Measurements from ENCODE around the gene UHRF2.
"Not testable (repeated sequence)": the region's sequence is repeated elsewhere in the genome, so short reads cannot be mapped to it uniquely, and the experiment has no call there.

The UHRF2 gene

DNA sequence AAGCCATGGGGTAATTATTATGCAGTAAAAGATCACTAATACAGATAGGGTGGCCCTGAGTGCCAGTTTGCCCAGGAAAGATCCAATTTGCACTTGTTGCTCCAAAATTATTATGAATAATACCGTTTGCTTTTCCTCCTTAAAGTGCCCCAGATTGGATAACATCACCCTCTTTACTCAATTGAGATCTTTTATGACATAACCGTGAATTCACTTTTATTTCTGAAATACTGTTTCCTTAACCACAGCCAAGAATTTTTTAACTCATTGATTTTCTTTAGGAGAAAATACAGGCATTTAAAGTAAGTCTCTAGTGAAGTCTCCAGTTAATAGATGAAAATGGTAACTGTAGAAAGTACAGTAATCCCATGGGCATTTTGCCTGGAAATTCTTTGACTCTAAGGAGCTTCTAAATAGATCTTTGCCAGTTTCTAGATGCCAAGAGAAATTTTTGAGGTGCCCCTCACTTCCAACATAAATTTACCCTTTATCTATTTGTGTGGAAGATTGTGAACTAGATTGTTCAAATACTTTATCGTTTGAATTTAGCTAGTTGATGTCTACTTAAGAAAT, 99.2 kb downstream of the UHRF2 start:
- ChIA-PET CTCF (no interaction called here), POLR2A (no interaction called here)

GRCh38 chr9:6522263-6522662, 109.3 kb downstream of the UHRF2 start:
- no peak for TF ChIP-seq ELF4 (IDR thresholded peaks at IDR 0.05)
- no peak for TF ChIP-seq SP1 (IDR thresholded peaks at IDR 0.05)
- TF ChIP-seq HDGF (IDR thresholded peaks at IDR 0.05; ENCODE audit: borderline replicate concordance) = no peak
- CTCF ChIA-PET = no interaction called here
- no peak for DNase-seq (ENCODE audit: extremely low spot score)
- POLR2A ChIA-PET = no interaction called here

More for the DNA sequence above, 99.2 kb downstream of the UHRF2 start:
- TF ChIP-seq FOXM1 (IDR thresholded peaks at IDR 0.05; ENCODE audit: borderline replicate concordance) = no peak
- no peak for TF ChIP-seq SP1 (IDR thresholded peaks at IDR 0.05)
- no peak for TF ChIP-seq ZNF384 (IDR thresholded peaks at IDR 0.05)
- TF ChIP-seq ARNT (IDR thresholded peaks at IDR 0.05) = no peak
- TF ChIP-seq ELF4 (IDR thresholded peaks at IDR 0.05) = no peak
- no peak for TF ChIP-seq BHLHE40 (IDR thresholded peaks at IDR 0.05; ENCODE audit: borderline replicate concordance)
- TF ChIP-seq NFRKB (IDR thresholded peaks at IDR 0.05) = no peak
- TF ChIP-seq SUZ12 (IDR thresholded peaks at IDR 0.05) = no peak
- TF ChIP-seq FOXK2 (IDR thresholded peaks at IDR 0.05) = no peak
- no peak for TF ChIP-seq L3MBTL2 (conservative IDR thresholded peaks at IDR 0.05)
- TF ChIP-seq CTBP1 (IDR thresholded peaks at IDR 0.05; ENCODE audit: borderline replicate concordance) = no peak
- TF ChIP-seq TARDBP (IDR thresholded peaks at IDR 0.05) = no peak
- no peak for TF ChIP-seq LEF1 (IDR thresholded peaks at IDR 0.05; ENCODE audit: borderline replicate concordance)
- no peak for TF ChIP-seq FOXA1 (IDR thresholded peaks at IDR 0.05)
- no peak for TF ChIP-seq PKNOX1 (IDR thresholded peaks at IDR 0.05)
- no peak for TF ChIP-seq HDGF (IDR thresholded peaks at IDR 0.05; ENCODE audit: borderline replicate concordance)
- DNase-seq (ENCODE audit: extremely low spot score) = no peak

- no peak for DNase-seq (ENCODE audit: extremely low spot score)
- POLR2A ChIA-PET = no interaction called here
- TF ChIP-seq ELF4 (IDR thresholded peaks at IDR 0.05) (no peak), SP1 (IDR thresholded peaks at IDR 0.05) (no peak), FOXK2 (IDR thresholded peaks at IDR 0.05) (no peak), CTBP1 (IDR thresholded peaks at IDR 0.05; ENCODE audit: borderline replicate concordance) (no peak), L3MBTL2 (conservative IDR thresholded peaks at IDR 0.05) (no peak), SUZ12 (IDR thresholded peaks at IDR 0.05) (no peak), FOXA1 (IDR thresholded peaks at IDR 0.05) (no peak), NFRKB (IDR thresholded peaks at IDR 0.05) (no peak), BHLHE40 (IDR thresholded peaks at IDR 0.05; ENCODE audit: borderline replicate concordance) (no peak), ARNT (IDR thresholded peaks at IDR 0.05) (no peak), PKNOX1 (IDR thresholded peaks at IDR 0.05) (no peak), ZNF384 (IDR thresholded peaks at IDR 0.05) (no peak), HDGF (IDR thresholded peaks at IDR 0.05; ENCODE audit: borderline replicate concordance) (no peak), LEF1 (IDR thresholded peaks at IDR 0.05; ENCODE audit: borderline replicate concordance) (no peak), TARDBP (IDR thresholded peaks at IDR 0.05) (no peak)
- CTCF ChIA-PET = no interaction called here
These were observed 112.5 kb downstream of the UHRF2 start for GRCh38 chr9:6525326-6526045.

DNA sequence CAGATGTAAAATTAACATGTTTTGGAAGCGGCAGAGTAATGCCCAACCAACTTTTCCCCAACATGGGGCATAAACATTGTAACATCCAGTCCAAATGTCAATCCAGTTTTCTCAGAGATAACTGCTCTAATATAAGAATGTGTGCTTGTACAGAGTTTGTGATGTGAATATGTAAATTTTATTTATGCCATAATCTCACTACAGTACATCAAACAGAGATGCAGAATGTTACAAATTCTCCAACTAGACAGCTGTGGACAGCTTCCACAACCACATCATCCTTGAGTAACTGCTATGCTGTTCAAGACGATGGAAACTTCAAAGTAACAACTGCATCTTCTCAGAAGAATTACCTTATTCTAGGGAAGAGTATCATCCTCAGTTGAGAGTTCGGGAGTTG, 122.6 kb downstream of the UHRF2 start:
- POLR2A ChIA-PET = no interaction called here
- DNase-seq (ENCODE audit: extremely low spot score) = no peak
- TF ChIP-seq FOXM1 (IDR thresholded peaks at IDR 0.05; ENCODE audit: borderline replicate concordance) = no peak
- TF ChIP-seq SP1 (IDR thresholded peaks at IDR 0.05) = no peak
- TF ChIP-seq ZNF384 (IDR thresholded peaks at IDR 0.05) = no peak
- no peak for TF ChIP-seq ARNT (IDR thresholded peaks at IDR 0.05)
- TF ChIP-seq NFRKB (IDR thresholded peaks at IDR 0.05) = no peak
- no peak for TF ChIP-seq SUZ12 (IDR thresholded peaks at IDR 0.05)
- CTCF ChIA-PET = no interaction called here

GRCh38 chr9:6538666-6539071, 125.7 kb downstream of the UHRF2 start:
- no peak for DNase-seq (ENCODE audit: extremely low spot score)
- ChIA-PET POLR2A (no interaction called here), CTCF (no interaction called here)
- TF ChIP-seq FOXM1 (IDR thresholded peaks at IDR 0.05; ENCODE audit: borderline replicate concordance) = no peak
- no peak for TF ChIP-seq CTBP1 (IDR thresholded peaks at IDR 0.05; ENCODE audit: borderline replicate concordance)
- no peak for TF ChIP-seq SP1 (IDR thresholded peaks at IDR 0.05)

GRCh38 chr9:6542617-6543016, 129.6 kb downstream of the UHRF2 start:
- DNase-seq (ENCODE audit: extremely low spot score); CTCF ChIA-PET; POLR2A ChIA-PET: not testable (repeated sequence)

DNA sequence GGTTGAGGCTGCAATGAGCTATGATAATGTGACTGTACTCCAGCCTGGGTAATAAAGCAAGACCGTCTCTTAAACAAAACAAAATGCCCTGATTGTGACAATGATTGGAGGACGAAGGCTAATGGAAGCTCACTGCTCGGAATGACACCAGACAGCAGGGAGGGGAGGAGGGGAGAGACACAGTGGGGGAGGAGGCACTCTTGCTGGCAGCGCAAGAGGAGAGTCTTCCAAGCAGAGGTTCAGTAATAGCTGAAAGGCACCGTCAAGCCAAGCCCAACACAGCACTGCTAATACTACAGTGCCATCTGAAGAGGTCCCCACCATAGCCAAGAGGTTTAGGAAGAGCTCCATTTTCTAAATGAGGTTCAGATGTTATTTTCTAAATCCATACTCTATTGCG, 130.2 kb downstream of the UHRF2 start:
- TF ChIP-seq LEF1 (IDR thresholded peaks at IDR 0.05; ENCODE audit: borderline replicate concordance) = no peak
- TF ChIP-seq ARNT (IDR thresholded peaks at IDR 0.05) = no peak
- TF ChIP-seq BHLHE40 (IDR thresholded peaks at IDR 0.05; ENCODE audit: borderline replicate concordance) = no peak
- no peak for TF ChIP-seq ZNF384 (IDR thresholded peaks at IDR 0.05)
- no peak for TF ChIP-seq L3MBTL2 (conservative IDR thresholded peaks at IDR 0.05)
- TF ChIP-seq FOXA1 (IDR thresholded peaks at IDR 0.05) = no peak
- DNase-seq (ENCODE audit: extremely low spot score) = no peak
- ChIA-PET POLR2A (no interaction called here), CTCF (no interaction called here)
